Tongue (tissue), 2 donors: ENCODE data around the gene SHC3. TPM values are rescaled to one million over a fixed set of nuclear protein-coding genes. Genes with fewer than 3 reads are reported as not detected.
A peak's percentile ranks its signal among the peaks of the same experiment; 100 is the strongest.

Experiments used
- DNase-seq: peaks from one replicate; pipeline ENCODE4 v3.0.0-alpha.2; 2015
- total RNA-seq: library from RNA; depleted of rRNA; stranded (reverse); fragments of >200 nt; gene quantifications from one replicate; pipeline ENCODE4 v1.2.3, GENCODE V29; 2014

The SHC3 gene
- total RNA-seq, 1 donor from 2014 or later = 1.1 TPM

DNA sequence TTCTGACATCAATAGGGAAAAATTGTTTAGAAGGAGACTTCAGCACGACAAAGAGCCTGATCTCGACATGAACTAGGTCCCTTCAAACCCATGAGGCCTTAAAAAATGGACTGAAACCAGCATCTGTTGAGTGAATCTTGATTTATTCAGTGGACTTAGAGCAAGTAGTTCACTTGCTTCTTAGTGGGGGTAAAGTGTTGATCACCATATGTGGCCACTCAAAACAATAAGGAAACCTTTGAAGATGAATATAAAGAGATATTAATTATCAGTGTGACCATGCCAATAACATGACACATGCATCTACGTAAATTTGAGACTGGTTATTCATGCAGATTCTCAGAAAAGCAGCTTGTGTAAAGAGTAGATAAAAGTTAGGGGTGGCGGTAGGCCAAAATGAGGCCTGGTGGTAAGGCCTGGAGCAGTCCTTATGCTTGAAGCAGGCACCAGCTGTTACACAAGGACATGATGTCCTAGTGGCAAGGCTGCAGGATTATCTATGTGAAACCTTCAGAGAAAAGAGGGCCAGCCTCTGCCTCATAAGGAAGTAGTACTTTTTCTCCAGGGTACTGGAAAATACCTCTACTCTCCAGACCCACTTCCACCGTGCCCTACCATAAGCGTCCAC lies 126.0 kb downstream of the SHC3 start:
- peak; percentile 40 for DNase-seq

DNA sequence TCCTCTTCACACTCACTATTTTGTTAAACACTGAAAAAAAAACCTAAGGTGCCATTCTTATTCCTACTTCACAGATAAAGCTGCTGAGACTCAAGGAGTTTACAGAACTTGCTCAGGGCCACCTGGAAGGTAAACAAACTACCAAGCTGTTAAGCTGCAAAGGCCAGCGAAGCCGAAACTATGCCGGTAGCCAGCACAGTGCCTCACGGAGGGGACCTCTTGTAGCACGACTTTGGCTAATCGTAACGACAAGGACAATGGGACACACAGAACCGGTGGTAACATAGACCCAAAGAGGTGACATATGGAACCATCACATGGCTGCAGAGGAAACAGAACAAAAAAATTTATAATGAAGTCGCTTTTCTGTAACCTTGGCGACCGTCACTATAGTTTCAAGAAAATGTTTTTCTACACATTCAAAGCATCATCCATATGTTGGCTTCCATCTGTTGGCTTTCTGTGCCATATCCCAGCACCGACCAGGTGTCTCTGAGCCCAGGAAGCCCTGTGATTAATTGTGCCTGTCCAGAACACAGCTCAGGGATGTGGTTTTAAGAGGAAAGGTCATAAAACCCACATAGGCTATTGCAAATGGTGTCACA lies 127.1 kb downstream of the SHC3 start:
- DNase-seq = no peak

DNA sequence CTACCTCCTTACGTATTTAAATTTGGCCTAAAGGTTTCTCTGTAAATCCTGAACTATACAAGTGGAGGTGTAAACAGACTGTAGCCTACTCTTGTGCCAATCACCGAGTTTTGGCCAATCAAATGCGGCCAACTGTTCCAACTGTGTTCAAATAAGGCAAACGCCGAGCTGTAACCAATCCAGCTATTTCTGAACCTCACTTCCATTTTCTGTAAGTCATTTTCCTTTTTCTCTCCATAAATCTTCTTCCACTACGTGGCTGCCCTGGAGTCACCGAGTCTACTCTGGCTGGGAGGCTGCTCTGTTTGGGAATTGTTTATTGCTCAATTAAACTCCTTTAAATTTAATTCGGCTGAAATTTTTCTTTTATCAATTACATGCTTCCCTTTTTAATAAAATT lies 129.0 kb downstream of the SHC3 start:
- no peak for DNase-seq

DNA sequence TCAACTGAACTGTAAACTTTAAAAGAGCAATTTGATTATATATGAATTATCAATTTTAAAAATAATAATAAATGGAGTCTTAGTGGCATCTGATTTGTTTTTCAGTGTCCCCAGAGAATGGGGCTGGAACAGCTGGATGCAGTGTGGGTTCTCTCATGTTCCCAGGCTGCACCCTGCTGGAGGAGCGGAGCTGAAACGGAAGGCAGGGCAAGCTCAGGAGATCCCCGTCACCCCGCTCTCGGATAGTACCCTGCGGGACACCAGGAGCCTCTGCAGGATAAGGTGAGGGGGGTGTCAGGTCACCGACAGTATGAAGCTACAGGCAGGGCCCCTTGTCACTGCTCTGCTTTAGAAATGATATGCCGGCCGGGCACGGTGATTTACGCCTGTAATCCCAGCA lies 130.0 kb downstream of the SHC3 start:
- no peak for DNase-seq

GRCh38 chr9:89047667-89048066 lies 131.0 kb downstream of the SHC3 start:
- no peak for DNase-seq

GRCh38 chr9:89046832-89047231 lies 131.8 kb downstream of the SHC3 start:
- peak; percentile 61 for DNase-seq

GRCh38 chr9:89044881-89045280 lies 133.7 kb downstream of the SHC3 start:
- no peak for DNase-seq

- no peak for DNase-seq
Observed at GRCh38 chr9:89044104-89044503, 134.5 kb downstream of the SHC3 start.

GRCh38 chr9:89042984-89043383 lies 135.6 kb downstream of the SHC3 start:
- no peak for DNase-seq

DNA sequence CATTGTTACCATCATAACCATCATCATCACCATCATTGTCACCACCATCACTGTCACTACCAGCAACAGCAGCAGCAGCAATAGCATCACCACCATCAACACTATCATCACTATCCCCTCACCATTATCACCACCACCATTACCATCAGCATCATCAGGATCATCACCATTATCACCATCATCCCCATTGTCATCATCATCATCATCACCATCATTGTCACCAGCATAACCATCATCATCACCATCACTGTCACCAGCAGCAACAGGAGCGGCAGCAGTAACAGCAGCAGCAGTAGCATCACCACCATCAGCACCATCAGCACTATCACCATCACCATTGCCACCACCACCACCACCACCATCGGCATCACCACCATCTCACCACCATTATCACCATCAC lies 139.0 kb downstream of the SHC3 start:
- no peak for DNase-seq

DNA sequence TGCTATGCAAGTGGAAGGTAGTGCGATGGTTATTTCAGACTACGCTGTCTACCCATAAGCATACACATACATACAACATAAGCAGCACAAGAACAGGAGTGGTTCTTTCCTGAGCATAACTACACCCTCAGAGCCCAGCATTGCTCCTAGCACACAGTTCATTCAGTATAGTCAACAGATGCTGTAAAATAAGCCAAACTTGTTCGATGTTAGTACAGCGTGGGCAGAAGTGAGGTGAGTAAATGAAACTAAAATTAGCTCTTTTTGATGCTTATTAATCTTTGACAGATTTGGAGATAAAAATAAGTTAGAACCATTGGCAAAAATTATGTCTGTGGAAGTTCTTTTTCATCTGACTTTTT lies 139.5 kb downstream of the SHC3 start:
- no peak for DNase-seq

DNA sequence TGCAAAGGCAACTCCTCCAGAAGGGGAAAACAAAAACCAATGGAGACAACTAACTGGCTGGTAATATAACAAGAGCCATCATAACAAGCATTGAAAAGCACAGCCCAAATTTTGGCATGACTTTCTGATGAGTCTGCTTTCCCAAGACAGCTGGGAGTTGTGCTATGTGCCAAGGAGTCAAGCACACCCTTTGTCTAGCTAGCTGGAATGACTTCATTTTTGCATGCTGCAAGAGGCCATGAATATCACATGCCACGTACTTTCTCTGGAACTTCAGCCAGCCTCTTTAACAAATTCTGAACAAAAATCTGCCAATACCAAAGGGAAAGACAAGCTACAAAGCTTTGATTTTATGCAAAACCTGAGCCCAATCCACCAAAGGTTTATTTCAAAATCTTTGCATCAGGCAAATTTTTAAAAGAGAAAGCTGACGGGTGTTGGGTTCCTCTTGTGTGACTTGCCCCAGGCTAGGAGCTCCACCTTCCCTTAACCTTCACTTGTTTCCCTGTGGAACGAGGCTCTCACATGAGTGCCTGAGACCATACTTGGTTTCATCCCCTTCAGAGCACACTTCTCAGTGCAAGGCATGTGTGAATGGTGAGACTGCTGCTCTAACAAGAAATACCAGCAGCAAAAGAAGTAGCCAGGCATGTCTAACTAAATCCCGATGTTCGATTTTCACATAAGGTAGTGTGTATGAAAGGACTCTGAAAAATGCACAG lies 140.1 kb downstream of the SHC3 start:
- peak; percentile 92 for DNase-seq

DNA sequence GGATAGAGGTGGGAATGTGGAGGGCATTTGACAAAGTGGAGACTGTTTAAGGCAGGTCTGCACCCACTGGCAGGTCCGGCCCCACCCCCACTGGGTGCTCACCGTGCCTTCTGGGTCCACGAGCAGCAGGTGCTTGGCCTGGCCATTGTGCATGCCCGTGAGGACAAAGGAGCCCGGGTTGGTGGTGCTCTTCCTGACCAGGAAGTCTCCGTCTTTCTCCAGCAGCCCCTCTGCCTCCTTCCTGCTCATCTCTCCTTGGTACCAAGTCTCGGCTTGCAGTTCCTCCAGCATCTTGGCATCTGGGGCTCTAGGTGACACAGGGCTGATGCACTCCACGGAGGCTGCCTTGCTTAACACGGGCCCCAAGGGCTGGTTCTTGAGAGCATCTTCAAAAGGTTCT lies 140.7 kb downstream of the SHC3 start:
- no peak for DNase-seq

DNA sequence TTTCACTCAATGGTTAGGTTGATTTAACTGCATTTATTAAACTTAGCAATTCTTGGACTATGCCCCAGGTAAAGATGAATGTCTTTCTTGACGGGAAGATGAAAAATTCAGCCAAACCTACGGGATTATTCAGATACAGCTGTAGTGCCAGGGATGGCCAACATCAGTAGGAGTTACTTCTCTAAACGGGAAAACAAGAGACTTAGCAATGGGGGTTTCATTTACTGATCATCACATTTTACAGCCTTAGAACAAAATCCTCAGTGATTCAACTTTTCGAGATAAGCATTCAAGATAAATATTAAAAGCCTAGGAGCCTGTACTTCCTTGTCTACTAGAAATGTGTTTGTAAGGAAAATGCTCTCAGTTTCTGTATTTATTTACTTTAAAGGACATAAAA lies 141.3 kb downstream of the SHC3 start:
- no peak for DNase-seq

DNA sequence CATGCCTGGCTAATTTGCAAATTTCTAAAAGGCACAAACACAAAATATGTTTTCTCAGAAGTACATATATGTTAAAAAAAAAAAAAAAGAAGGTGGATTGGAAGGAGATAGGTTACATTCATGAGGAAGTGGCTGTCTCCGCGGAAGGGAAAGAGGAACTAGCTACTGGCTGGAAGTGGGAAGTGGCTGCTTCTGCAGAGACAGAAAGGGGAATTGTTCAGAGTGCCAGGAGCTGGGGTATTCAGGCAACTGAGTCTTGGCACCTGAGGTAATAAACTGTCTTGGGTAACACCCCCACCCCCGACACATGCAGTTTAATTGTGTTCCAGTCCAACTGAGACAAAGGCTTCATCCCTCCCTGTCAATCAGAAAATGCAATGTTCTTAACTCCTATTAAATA lies 141.7 kb downstream of the SHC3 start:
- DNase-seq = no peak

DNA sequence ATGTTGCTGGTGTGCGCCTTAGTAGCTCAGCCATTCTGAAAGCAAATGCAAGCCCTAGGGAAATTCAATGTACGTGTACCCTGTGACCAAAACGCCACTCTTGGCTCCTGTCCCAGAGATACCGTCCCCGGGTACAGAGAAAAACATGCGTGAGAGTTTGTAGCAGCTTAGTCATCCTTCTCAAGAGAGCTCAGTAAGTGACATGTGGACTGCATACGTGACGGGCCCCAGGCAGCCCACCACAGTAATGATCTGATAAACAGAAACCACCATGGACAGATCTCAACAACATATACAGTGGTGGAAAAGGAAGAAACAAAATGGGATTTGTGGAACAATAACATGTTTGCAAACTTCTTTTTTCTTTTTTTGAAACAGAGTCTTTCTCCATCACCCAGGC lies 142.2 kb downstream of the SHC3 start:
- DNase-seq = no peak

DNA sequence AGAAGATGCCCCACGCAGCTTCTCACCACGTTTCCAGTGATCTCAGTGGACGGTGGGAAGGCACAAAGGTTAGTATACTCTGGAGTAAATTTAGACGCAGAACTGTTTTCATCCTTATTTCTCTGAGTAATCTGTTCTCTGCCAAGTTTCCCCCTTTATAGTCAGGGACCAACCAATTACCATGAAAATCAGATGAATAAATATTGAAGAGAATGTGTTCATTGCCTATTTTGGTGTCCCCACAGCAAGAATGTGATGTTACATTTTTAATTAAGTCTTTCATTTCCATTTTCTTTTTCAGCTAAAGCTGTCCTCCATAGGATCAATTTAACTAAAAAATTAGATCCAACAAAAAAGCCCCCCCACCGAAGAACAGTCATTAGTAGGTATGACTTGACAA lies 146.0 kb downstream of the SHC3 start:
- DNase-seq = no peak

DNA sequence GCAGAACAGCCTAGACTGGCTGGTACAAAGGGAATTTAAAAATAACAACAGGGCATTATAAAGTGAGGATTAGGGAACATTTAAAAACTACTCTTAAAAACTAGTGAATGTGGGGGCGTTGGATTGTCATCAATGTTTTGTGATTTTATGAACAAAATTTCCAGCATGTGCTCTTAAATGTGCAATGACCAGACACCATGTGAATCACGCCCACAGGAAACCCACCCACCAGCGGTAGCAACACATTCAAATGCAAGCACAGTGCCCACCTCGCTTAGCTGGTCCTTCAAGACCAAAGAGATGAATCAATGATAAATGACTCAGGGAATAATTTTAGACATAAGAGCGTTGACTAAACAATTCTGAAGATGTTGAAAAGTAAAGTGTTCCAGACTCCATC lies 146.4 kb downstream of the SHC3 start:
- DNase-seq = no peak

DNA sequence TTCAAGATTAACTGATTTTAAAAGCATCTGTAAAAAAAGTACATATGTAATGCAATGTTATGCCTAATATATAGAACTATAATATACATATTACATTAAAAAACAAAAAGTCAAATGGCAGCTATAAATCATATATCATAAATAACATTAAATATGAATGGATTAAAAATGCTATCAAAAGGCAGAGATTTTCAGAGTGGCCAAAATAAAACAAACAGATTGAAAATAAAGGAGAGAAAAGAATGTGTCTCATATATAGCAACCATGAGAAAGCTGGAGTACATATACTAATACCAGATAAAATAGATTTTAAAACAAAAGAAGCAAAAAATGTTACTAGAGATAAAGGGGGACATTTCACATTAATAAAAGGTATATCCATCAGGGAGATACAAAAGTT lies 148.8 kb downstream of the SHC3 start:
- no peak for DNase-seq

DNA sequence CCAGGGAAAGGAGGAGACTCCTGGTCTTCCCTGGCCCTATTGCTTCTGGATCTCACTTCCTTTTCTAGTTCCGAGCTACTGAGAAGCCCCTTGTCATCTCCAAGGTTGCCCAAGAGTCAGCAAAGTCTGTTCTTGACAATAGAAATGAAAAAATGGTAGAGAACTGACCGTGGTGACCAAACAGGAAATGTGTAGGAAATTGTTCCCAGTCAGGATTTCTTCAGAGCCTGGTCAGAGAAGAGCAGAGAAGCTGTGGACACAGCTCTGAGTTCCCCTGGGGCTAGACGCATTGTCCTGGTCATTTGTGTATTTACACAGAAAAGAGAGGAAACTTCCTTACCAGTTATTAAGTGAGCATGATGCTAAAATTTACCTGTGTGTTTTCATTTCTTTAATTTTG lies 151.7 kb downstream of the SHC3 start:
- DNase-seq = no peak

GRCh38 chr9:89025553-89025952 lies 153.1 kb downstream of the SHC3 start:
- no peak for DNase-seq

DNA sequence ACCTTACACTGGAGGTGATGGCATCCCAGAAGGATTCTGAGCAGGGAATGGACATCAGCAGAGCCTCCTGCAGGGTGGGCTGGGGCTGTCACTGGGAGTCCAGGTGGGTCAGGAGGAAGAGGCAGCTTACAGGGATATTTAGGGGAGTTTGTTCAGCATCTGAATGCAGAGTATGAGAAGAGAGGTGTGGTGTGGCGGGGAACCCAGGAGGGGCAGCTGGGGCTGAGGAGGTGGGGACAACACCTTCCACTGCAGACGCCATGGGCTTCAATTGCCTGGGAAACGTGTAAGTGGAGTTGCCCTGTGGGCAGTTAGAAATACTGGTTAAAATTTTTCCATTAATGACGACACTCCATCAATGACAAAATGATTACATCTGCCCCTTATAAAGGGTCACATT lies 153.9 kb downstream of the SHC3 start:
- DNase-seq = no peak

- DNase-seq = no peak
Observed at GRCh38 chr9:89023740-89024139, 154.9 kb downstream of the SHC3 start.

DNA sequence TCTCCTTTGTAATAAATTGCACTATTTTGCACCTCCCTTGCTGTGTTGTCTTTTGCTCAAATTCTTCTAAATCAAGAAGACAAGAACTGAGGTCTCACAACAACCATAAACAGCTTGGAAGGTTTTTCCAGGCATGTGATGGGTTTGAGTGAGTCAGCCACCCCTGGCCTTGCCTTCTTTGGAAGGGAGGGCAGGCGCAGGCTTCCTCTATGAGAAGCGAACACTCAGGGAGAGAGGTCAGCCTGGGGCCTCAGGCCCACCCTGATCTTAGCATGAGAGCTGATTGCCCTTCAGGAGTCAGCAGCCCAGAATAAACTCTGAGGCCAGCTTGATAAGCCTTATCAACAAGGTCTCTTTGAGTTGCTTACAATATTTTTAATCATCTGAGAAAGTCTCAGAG lies 155.7 kb downstream of the SHC3 start:
- no peak for DNase-seq
